ENCODE data around the gene PMAIP1.

Gene PMAIP1

GRCh38 chr18:59905686-59906091, 5.9 kb downstream of the PMAIP1 start:
- no peak for TF ChIP-seq CTCF (IDR thresholded peaks at IDR 0.05; ENCODE audit: control insufficient read depth, extremely low read depth, insufficient read depth)
- DNase-seq (ENCODE audit: low read depth) = no peak
- no peak overlapping the region for H3K4me3 ChIP-seq (ENCODE audit: low read depth, low read length)

- no peak for DNase-seq (ENCODE audit: low read depth)
- no peak overlapping the region for H3K4me3 ChIP-seq (ENCODE audit: low read depth, low read length)
- TF ChIP-seq CTCF (IDR thresholded peaks at IDR 0.05; ENCODE audit: control insufficient read depth, extremely low read depth, insufficient read depth) = no peak
Measured at GRCh38 chr18:59906203-59906602, 6.4 kb downstream of the PMAIP1 start.

- DNase-seq (ENCODE audit: low read depth) = no peak
- H3K4me3 ChIP-seq (ENCODE audit: low read depth, low read length) = no peak overlapping the region
- TF ChIP-seq CTCF (IDR thresholded peaks at IDR 0.05; ENCODE audit: control insufficient read depth, extremely low read depth, insufficient read depth) = no peak
Measured at GRCh38 chr18:59907172-59907571, 7.4 kb downstream of the PMAIP1 start.

DNA sequence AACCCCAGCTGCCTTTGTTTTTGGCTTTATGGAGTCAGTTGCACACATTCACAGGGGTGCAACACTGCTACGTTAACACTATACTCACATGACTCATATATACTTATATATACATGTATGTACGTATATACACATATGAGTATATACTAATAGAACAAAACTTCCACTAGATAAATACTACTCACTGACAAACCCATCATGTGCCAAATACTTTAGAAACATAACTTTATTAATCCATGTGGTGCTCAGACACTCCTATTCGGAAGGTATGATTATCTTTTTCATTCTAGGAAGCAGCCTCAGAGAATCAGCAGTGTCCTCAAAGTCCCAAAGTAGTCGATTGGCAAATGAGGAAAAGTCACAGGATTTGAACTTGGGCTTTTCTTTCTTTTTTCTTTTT, 7.9 kb downstream of the PMAIP1 start:
- DNase-seq (ENCODE audit: low read depth) = no peak
- no peak for TF ChIP-seq CTCF (IDR thresholded peaks at IDR 0.05; ENCODE audit: control insufficient read depth, extremely low read depth, insufficient read depth)
- H3K4me3 ChIP-seq (ENCODE audit: low read depth, low read length) = no peak overlapping the region

DNA sequence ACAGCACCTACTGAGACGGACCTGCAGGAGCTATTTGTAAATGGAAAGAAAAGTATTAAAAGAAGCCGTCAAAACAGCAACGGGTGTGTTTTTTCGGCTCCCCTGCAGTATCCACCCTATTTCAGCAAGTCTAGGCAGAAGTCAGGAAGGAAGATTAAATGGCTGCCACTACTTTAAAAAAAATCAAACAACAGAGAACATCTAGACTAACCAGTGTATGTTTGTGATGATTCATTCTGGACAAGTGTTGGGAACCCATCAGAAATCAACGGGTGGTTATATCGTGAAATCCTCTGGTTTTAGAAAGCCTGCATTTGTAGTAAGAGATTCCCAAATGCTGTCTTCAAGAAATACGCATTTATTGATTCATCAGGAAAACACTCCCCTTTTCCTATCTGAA, 9.0 kb downstream of the PMAIP1 start:
- H3K4me3 ChIP-seq (ENCODE audit: low read depth, low read length) = no peak overlapping the region
- TF ChIP-seq CTCF (IDR thresholded peaks at IDR 0.05; ENCODE audit: control insufficient read depth, extremely low read depth, insufficient read depth) = no peak
- DNase-seq (ENCODE audit: low read depth) = no peak

DNA sequence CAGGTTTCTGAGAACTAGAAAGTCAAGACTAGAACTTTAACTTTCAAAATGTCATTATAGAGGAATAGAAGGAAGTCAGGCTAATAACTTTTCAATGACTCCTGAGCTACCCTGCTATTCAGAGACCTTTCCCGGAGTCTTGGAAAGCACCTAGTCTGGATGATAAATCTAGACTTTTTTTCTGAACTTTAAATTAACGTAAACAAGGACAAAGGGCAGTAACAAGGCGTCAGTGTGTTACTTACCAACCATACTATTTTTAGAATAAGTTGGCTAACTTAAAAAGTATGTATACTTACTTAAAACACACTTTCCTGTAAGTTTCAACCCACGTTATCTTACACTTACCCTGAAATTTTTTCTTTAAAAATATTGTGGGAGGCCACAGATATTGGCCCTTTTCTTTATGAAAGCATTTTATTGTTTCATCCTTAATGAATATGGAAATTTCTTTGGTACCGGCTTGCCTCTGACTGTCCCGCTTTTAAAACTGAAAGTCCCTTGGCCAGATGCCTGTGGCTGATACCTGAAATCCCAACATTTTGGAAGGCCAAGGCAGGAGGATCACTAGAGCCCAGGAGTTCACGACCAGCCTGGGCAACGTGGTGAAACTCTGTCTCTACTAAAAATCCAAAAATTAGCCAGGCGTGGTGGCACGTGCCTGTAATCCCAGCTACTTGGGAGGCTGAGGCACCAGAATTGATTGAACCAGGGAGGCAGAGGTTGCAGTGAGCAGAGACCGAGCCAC, 9.7 kb downstream of the PMAIP1 start:
- DNase-seq (ENCODE audit: low read depth) = no peak
- no peak for TF ChIP-seq CTCF (IDR thresholded peaks at IDR 0.05; ENCODE audit: control insufficient read depth, extremely low read depth, insufficient read depth)
- no peak overlapping the region for H3K4me3 ChIP-seq (ENCODE audit: low read depth, low read length)

DNA sequence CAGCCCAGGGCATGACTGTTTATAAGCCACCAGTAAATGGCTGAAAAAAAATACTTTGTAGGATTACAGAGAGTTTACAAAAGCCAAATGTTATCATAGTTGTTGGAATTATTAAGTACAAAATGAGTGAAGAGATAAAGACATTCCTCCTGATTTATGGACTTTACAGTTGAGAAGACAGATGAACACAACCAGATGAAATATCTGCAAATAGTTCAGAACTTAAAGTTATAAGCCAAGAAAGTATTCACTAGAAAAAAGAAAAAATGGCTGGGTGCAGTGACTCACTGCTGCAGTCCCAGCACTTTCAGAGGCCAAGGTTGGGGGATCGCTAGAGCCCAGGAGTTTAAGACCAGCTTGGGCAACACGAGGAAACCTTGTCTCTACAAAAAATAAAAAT, 11.2 kb downstream of the PMAIP1 start:
- TF ChIP-seq CTCF (IDR thresholded peaks at IDR 0.05; ENCODE audit: control insufficient read depth, extremely low read depth, insufficient read depth) = no peak
- no peak for DNase-seq (ENCODE audit: low read depth)
- H3K4me3 ChIP-seq (ENCODE audit: low read depth, low read length) = no peak overlapping the region
